GM19455 (cell line): ENCODE data around the gene UGGT2.

Source experiments
- ATAC-seq: cut with Tn5 transposase; IDR thresholded peaks from one replicate; pipeline ENCODE4 v1.9.1; 2021; ENCODE audit not compliant: unreplicated experiment

The UGGT2 gene, protein sequence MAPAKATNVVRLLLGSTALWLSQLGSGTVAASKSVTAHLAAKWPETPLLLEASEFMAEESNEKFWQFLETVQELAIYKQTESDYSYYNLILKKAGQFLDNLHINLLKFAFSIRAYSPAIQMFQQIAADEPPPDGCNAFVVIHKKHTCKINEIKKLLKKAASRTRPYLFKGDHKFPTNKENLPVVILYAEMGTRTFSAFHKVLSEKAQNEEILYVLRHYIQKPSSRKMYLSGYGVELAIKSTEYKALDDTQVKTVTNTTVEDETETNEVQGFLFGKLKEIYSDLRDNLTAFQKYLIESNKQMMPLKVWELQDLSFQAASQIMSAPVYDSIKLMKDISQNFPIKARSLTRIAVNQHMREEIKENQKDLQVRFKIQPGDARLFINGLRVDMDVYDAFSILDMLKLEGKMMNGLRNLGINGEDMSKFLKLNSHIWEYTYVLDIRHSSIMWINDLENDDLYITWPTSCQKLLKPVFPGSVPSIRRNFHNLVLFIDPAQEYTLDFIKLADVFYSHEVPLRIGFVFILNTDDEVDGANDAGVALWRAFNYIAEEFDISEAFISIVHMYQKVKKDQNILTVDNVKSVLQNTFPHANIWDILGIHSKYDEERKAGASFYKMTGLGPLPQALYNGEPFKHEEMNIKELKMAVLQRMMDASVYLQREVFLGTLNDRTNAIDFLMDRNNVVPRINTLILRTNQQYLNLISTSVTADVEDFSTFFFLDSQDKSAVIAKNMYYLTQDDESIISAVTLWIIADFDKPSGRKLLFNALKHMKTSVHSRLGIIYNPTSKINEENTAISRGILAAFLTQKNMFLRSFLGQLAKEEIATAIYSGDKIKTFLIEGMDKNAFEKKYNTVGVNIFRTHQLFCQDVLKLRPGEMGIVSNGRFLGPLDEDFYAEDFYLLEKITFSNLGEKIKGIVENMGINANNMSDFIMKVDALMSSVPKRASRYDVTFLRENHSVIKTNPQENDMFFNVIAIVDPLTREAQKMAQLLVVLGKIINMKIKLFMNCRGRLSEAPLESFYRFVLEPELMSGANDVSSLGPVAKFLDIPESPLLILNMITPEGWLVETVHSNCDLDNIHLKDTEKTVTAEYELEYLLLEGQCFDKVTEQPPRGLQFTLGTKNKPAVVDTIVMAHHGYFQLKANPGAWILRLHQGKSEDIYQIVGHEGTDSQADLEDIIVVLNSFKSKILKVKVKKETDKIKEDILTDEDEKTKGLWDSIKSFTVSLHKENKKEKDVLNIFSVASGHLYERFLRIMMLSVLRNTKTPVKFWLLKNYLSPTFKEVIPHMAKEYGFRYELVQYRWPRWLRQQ (N-terminal part only)

DNA sequence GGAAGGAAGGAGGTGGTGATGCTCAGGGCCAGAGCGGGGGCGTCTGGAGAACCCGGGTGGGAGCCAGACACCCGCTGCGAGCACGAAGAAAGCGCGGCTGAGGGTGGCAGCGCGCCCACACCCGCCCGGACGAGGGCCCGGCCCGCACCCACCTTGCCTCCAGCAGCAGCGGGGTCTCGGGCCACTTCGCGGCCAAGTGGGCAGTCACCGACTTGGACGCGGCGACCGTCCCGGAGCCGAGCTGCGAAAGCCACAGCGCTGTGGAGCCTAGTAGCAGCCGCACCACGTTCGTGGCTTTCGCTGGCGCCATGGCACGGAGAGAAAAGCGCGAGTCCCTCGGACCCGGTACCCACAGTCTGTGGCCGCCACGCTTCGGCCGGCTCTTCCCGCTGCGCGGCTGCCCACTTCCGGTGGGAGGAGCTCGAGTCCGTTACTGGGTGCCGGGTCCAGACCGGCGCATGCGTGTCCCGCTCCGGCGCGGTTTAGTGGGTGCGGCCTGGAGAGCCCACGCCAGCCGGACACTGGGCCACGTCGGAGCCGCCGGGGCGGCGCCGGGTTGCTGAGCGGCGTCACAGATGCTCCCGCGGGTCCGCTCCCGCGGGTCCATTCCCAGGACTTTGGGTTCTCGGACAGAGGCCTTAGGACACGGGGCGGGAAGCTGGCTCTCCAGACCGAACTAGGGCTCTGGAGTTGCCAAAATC lies at the start of gene UGGT2:
Gene UGGT2, minus strand, starts transcription at position 399 of the 701 bp plus-strand sequence. Its CDS starts 89 bp downstream, at position 310.
- ATAC-seq: peak; percentile 97

DNA sequence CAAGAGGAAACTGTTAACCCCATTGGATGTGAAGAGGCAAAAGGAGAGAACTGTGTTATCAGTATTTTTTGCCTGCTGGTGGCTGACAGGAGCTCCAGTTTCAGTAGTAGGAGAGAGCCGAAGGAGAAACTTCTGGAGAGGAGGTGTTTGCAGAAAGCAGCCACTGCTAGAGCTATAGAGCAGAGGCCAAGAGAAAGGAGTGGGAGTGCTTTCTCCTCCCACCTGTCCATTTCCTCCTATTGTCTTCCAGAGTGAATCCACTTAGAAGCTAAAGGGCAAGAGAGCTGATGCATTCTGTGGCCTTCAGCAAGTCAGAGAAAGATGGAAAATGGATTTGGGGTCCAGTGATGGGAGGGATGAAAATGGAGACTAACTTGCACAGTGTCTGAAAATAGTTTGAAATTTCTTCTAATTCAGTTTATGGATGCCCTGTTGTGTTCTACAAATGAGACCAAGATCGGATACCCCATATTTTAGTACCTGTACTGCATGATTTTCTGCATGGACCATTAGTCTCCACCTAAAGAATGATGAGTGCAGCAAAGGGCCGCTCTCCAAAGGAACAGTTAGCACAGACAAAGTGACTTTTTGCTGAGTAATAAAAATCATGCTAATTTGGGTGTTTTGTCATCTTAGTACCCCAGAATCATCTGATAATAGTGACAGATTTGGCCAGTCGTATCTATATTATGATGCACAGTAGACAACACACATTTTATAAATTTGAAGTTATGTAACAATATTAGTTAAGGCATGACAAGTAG lies 47.4 kb upstream of the UGGT2 start:
- ATAC-seq: no peak

DNA sequence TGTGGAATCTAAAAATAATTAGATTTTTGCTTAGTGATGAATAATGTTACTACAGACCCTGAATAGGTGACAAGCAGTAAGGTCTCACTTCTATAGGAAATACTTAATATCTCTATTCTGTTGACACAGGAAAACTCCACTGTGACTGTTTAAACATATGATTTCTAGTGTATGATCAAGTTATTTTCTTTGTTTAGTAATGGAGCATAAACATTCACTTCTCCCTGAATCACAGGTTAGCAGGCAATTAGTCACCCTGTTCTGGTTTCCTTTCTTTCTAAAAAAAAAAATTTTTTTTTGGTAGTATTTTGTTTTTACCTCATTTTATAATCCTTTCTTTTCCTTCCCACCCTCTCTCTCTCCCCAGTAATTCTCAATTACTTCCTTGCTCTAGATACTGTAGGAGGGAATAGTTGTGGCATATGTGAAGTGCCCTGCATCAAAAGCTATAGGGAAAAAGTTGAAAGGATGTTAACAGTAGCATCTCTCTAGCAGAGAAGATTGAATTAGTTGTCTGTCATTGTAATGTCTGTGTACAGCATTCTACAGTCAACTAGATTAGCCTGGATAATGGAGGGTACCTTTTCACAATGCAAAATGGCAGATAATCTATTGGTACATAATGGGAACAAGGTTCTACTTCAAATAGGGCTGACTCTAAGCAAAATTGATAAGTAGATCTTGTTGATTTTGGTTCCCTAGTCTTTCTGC lies 40.2 kb upstream of the UGGT2 start:
- ATAC-seq: no peak

DNA sequence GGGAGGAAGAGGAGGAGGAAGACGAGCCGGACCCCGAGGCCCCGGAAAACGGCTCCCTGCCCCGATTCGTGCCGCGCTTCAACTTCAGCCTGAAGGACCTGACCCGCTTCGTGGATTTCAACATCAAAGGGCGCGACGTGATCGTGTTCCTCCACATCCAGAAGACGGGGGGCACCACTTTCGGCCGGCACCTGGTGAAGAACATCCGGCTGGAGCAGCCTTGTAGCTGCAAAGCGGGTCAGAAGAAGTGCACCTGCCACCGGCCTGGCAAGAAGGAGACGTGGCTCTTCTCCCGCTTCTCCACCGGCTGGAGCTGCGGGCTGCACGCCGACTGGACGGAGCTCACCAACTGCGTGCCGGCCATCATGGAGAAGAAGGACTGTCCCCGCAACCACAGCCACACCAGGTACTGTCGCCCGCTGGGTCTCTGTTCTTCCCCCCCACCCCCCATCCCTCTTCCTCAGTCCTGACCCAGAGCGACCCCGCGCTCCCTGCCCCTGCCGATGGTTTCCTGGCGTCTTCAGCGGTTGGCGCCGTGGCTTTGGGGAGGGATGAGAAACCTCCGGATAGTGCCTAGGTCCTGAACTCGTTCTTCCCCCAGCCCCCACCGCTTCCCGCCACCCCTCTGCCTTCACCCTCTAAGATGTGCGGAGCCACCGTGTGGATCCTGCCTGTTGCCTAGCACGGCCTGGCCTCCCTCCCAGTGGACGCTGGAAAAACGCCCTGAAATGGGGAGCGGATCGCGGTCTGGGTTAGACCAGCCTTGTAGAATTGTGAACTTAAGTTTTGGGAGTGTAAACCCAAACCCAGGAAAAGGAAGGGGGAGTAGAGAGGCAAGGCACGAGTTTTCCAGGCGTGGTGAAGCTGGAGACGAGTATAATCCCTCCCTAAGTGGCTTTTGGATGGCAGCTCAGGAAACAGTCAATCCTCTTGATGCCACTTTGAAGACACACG lies 38.2 kb upstream of the UGGT2 start:
- ATAC-seq: no peak

DNA sequence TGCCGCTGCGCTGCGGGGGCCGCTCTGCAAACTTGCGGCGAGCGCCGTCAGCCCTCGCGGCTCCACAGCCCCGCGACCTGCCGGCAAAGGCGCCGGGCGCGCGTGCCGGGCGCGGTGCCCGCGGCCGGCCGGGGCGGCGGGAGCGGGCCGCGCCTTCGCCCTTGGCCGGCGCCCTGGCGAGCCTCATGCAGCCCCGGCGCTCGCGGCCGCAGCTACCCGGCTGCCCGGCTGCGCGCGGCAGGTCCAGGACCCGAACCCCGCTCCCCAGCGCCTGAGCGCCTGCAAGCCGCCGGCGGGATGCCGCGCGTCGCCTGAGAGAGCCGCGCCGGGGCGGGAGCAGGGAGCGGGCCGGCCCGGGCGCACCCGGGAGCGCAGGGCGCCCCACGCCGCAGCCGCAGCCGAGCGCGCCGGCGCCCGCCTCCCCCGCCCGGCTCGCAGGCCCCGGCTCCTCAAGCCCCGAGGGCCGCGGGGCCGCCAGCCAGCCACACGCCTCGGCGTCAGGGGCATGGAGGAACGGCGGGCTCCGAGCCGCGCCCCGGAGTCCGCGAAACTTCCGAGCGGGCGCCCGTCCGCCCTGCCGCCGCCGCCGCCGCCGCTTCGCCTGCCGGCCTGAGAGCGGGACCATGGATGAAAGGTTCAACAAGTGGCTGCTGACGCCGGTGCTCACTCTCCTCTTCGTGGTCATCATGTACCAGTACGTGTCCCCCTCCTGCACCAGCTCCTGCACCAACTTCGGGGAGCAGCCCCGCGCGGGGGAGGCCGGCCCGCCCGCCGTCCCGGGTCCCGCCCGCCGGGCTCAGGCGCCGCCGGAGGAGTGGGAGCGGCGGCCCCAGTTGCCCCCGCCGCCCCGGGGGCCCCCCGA lies 37.3 kb upstream of the UGGT2 start:
- ATAC-seq: peak; percentile 50

DNA sequence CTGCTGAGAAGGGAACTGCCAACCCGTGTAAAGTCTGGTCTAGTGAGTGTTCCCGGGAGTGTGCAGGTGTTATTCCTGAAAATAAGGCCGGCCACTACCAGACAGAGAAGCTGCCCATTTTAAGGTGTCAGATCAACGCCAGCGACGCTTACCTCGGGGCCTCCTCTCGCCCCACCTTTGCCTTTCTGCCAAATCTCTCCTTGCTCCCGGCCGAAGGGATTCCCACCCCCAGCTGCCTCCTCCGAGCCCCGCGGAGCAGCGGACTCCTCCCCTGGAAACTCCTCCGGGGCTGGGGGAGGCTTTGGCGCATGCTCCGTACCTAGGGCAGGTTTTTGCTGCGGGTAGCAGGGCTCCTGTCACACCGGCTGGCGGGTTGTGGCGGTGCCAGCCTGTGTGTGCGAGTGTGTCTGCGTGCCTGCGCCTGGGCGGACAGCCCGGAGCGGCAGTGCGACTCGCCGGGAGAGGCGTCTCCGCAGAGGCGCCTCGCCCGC lies 36.6 kb upstream of the UGGT2 start, which contains the start of gene HS6ST3:
Gene HS6ST3, plus strand, starts transcription at position 359 of the 491 bp plus-strand sequence.
- ATAC-seq: peak; percentile 55

DNA sequence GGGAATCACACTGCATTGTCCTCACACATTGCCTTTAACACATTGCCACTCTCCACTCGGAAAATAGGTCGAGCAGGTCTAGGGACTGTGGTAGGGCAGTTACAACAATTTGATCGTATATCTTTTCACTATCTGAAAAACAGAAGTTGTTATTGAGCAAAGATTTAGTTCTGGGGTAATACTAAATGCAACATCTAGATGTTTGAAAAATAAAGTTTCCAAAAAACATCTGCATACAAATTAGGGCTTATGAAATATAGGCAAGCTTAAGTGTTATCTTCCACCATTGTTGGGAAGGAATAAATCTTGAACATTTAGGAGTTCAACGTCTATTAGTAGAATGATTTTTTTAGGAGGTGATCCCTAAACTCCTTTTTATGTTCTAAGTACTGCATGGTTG lies 35.9 kb upstream of the UGGT2 start:
- no peak for ATAC-seq

DNA sequence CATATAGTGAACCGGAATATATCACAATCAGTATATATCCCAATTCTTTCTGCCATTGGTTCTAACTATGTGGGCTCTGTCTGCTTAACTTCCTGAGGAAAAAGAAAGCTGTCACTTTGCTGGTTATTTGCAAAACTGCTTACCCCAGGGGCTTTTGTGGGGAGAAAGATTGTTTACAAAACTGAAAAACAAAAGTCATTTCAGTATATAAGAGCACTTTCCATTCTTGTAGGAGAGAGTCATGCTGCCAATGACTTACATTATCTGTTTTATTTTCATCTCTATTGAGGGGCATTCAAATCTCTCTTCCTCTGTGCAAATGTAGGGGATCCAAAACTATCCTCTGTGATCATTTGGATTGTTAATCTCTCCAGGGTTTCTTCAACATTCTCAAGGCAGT lies 33.5 kb upstream of the UGGT2 start:
- ATAC-seq: no peak

DNA sequence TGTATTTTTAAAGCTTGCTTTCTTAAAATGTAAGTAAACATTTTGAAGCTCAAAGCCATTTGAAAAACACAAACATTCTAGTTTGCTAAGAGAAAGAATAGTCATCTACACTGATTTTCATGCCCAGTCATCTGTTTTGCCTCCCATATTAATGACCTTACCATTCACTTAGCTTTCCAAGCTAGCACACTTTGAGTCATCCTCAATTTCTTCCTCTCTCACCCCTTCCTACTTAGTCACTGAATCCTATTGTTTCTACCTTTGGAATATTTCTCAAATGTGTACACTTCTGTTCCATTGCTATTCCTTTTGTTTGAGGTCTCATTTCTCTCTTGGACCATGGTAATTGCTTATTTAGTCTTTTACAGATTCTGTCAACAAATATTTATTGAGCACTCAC lies 29.4 kb upstream of the UGGT2 start:
- no peak for ATAC-seq

DNA sequence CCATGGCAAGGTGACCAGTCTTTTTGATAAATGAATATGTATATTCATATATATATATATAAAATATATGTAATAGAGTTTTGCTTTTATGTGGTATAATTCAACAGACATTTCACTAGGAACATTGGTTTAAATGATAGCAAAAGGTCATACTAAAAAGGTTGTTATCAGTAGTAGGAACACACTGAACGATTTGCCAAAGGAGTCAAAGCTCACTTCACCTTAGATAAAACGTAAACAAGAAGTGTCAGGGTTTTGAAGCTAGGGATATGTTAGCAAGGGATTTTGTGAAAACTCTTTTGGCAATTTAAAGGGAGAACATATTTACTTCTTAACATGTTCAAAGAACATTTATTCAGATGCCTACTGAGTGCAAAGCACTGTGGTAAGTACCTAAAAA lies 28.7 kb upstream of the UGGT2 start:
- no peak for ATAC-seq

DNA sequence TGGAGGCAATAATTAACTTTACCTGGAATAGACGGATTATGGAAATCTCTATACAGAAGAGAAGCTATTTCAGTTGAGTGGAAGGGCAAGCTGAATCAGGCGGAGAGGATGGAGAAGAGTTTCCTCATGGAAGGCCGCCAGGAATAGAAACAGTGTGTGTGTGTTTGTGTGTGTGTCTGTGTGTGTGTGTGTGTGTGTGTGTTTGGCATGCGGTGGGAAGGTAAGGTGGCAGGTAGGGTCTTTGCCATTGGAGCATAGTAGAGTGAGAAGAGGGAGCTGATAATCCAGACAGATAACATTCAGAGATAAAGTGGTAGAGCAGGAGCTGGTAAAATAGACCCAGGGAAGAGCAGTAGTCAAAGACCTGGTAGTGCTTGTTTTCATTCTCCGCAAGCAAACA lies 27.5 kb upstream of the UGGT2 start:
- ATAC-seq: no peak

DNA sequence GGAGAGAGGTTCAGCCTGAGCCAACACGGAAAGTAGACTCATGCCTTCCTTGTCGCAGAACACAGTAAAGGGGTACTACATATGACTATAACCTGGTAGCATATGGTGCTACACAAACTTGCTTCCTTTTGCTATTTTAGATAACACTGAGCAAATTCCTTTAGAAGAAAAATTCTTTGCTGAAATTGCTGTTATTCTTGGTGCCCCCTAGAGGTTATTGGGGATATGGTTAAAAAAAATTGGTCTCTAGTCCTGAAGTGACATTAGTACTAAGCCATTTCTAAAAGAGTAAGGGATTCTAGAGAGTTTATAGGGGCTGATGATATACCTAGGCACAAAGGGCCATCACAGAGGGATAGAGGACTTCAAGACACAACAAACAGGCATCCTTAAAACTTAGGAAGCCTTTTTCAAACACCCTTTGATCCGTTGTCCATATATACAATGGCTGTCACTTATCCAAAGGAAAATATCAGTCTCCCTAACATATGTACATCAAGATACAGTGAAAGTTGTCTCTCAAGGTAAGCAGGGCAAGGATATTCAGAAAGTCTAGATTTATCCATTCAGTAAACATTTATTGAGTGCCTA lies 22.8 kb upstream of the UGGT2 start:
- no peak for ATAC-seq

DNA sequence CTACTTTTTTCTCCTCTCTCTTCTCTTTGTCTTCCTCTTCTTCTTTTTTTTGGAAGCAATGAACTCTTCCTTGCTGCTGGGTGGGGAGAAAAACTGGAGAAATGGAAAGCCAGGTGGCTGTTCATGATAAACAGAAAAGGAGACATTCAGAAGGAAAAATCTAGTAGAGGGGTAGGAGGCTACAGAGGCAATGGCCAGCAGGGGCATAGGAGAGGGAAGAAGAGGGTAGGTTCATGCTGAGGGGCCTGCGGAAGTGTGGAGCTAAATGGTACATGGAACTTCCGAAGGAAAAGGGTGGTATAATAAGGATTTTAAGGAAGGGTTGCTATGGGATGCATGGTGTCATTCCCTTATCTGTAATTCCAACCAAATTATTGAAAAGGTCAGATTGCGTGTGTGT lies 19.2 kb upstream of the UGGT2 start:
- ATAC-seq: no peak

DNA sequence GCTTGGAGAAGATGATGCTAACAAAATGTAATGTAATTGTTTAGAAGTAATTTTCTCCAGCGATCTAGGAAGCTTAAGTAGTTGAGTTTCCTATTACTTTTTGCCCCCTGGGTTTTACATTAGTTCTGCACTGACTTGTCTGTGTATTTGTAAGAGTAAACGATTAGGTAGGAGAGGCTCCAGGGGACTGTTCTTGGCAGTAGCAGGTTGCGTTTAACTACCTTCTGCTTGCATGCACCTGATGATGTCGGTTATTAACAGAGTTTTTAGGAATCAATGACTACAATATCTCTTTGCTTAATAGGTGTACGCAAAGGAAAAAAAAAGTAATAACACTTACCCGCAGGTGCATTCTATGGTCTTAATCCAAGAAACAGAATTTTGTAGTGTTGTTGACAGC lies 18.3 kb upstream of the UGGT2 start:
- ATAC-seq: no peak

DNA sequence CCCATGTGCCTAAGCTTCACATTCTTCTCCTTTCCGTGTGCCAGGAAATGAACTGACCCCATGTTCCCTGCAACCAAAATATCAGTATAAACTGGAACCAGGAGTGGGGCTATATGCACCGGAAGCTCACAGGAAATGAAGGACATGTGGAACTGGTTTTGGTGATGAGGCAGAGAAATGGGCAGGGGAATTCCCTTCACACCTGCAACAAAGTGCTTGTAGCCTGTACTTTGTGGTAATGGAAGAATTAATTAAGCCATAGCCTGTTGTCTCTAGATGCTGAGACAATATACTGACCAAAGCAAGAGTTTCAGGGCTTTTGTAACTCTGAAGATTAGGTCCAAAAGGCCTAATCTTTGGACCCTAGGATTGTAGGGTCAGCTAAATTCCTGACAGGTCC lies 15.5 kb upstream of the UGGT2 start:
- no peak for ATAC-seq

DNA sequence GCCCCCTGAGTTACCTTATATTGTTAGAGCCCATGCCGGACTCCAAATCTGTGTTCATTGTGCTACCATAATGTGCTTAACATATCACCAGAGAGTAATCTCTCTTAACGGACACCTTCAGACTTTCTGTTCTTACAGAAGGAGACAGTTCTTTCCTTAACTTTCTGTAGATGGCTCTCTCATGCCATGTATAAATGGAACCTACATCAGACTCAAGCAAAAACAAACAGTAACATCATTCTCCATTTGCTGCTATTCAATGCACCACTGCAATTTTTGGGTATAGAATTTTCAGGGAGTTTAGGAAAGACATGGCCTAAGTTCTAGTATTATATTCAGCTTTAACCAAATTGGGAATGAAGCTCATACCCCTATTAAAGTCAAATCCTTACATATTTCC lies 12.6 kb upstream of the UGGT2 start:
- no peak for ATAC-seq

DNA sequence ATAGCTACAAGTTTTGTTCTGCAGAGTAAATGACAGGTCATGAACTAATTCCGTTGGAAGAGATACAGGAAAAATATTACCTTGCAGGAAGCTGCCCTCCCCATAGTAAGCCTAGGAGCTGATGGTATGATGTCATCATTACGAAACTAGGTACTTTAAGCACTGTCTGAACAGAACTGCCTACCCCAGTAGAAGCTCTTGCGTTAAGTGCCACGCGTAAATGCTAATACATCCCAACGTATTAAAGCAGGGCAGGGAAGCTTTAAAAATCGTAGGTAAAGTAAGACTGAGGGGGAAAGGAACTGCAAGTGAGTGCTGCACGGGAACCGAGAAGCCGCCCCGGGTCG lies 572 bp downstream of the UGGT2 start:
- ATAC-seq: peak; percentile 58
